ENCODE results near the gene DYSF.
A peak's percentile ranks its signal among the peaks of the same experiment; 100 is the strongest.

DYSF gene

GRCh38 chr2:71568103-71568502, 114.7 kb downstream of the DYSF start:
- Histone ChIP-seq H3K9me3 (peaks cover 5% of the 10 kb centered on the region), H3K36me3 (peaks cover 100% of the 10 kb centered on the region), H3K4me3 (ENCODE audit: low read depth in 1 of 2, low read length in 1 of 2) (no peak overlapping the region)

GRCh38 chr2:71570511-71570910, 117.2 kb downstream of the DYSF start:
- TF ChIP-seq CTCF (IDR thresholded peaks at IDR 0.05), result no peak
- H3K27me3 ChIP-seq, result no peaks in the 10 kb centered on the region
- no peak overlapping the region for H3K4me3 ChIP-seq (ENCODE audit: low read depth in 1 of 2, low read length in 1 of 2)
- H3K9me3 ChIP-seq, result peaks cover 5% of the 10 kb centered on the region
- peaks cover 100% of the 10 kb centered on the region for H3K36me3 ChIP-seq
- no peak overlapping the region for H3K27ac ChIP-seq
- peaks cover 0 to 12% of the 10 kb centered on the region in 2 experiments for H3K4me1 ChIP-seq (ENCODE audit: control insufficient read depth in 1 of 2, insufficient read depth in 1 of 2, low read depth in 1 of 2, low read length in 1 of 2)

More at GRCh38 chr2:71568103-71568502, 114.7 kb downstream of the DYSF start:
- Histone ChIP-seq H3K27ac (no peak overlapping the region), H3K4me1 (ENCODE audit: control insufficient read depth in 1 of 2, insufficient read depth in 1 of 2, low read depth in 1 of 2, low read length in 1 of 2) (peaks cover 0 to 9% of the 10 kb centered on the region in 2 experiments), H3K27me3 (no peaks in the 10 kb centered on the region)
- no peak for TF ChIP-seq CTCF (IDR thresholded peaks at IDR 0.05)

- peaks cover 5% of the 10 kb centered on the region for H3K9me3 ChIP-seq
- no peak for TF ChIP-seq CTCF (IDR thresholded peaks at IDR 0.05)
- H3K36me3 ChIP-seq, result peaks cover 100% of the 10 kb centered on the region
Observed at GRCh38 chr2:71570951-71571460, 117.6 kb downstream of the DYSF start.

GRCh38 chr2:71571945-71572344, 118.6 kb downstream of the DYSF start:
- H3K27me3 ChIP-seq, result no peaks in the 10 kb centered on the region

More at GRCh38 chr2:71570951-71571460, 117.6 kb downstream of the DYSF start:
- H3K27ac ChIP-seq, result peak overlapping the region; percentile 38
- H3K4me3 ChIP-seq (ENCODE audit: low read depth in 1 of 2, low read length in 1 of 2), result no peak overlapping the region
- peaks cover 0 to 12% of the 10 kb centered on the region in 2 experiments for H3K4me1 ChIP-seq (ENCODE audit: control insufficient read depth in 1 of 2, insufficient read depth in 1 of 2, low read depth in 1 of 2, low read length in 1 of 2)
- H3K27me3 ChIP-seq, result no peaks in the 10 kb centered on the region

GRCh38 chr2:71575966-71576365, 122.6 kb downstream of the DYSF start:
- no peaks in the 10 kb centered on the region for H3K27me3 ChIP-seq
- peaks cover 4% of the 10 kb centered on the region for H3K9me3 ChIP-seq
- H3K4me1 ChIP-seq (ENCODE audit: control insufficient read depth in 1 of 2, insufficient read depth in 1 of 2, low read depth in 1 of 2, low read length in 1 of 2), result peaks cover 0 to 12% of the 10 kb centered on the region in 2 experiments
- H3K4me3 ChIP-seq (ENCODE audit: low read depth in 1 of 2, low read length in 1 of 2), result no peak overlapping the region
- H3K27ac ChIP-seq, result no peak overlapping the region
- H3K36me3 ChIP-seq, result peaks cover 100% of the 10 kb centered on the region
- TF ChIP-seq CTCF (IDR thresholded peaks at IDR 0.05), result no peak

More at GRCh38 chr2:71571945-71572344, 118.6 kb downstream of the DYSF start:
- no peak for TF ChIP-seq CTCF (IDR thresholded peaks at IDR 0.05)
- H3K4me3 ChIP-seq (ENCODE audit: low read depth in 1 of 2, low read length in 1 of 2), result no peak overlapping the region
- H3K9me3 ChIP-seq, result peaks cover 5% of the 10 kb centered on the region
- H3K27ac ChIP-seq, result peak overlapping the region; percentile 38
- H3K4me1 ChIP-seq (ENCODE audit: control insufficient read depth in 1 of 2, insufficient read depth in 1 of 2, low read depth in 1 of 2, low read length in 1 of 2), result peaks cover 0 to 12% of the 10 kb centered on the region in 2 experiments
- peaks cover 100% of the 10 kb centered on the region for H3K36me3 ChIP-seq
